NT2/D1 (cell line): Measurements from ENCODE around the gene CHORDC1.

Experiments used
- YY1 ChIP-seq: IDR thresholded peaks from 2 replicates; pipeline ENCODE4 v1.6.1; 2011; ENCODE audit not compliant: insufficient read length, insufficient read depth
- ZNF274 ChIP-seq: IDR thresholded peaks from 2 replicates; pipeline ENCODE4 v1.6.1; 2011; ENCODE audit warnings: mild to moderate bottlenecking, low read depth, low read length

DNA sequence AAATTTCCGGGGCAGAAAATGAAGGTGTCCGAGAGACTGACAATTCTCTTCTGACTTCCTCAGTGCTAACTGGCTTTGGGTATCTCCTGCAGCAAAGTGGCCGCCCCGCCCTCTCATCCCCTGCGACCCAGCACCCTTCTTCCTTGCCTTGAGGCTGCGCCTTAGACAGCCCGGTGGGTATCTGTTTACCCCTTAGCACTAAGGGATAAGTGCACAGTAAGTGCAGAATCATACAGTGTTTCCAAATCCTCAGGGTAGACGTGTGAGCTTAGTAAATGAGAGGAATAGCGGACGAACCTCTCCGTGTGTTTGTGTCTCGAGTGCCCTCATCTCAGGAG is 368 bp upstream of the CHORDC1 start:
- TF ChIP-seq YY1 (no peak), ZNF274 (no peak)
